Stomach (tissue), 4 donors: ENCODE results near the gene CASP7.

Experiments
- CTCF ChIP-seq, 7 experiments: fragments of 450-650 bp in 4 of 7; fragments of 200-600 bp in 3 of 7; sonication (generic) in 3 of 7; IDR thresholded peaks; one replicate each; pipeline ENCODE4 v1.5.1; 2016 to 2019; ENCODE audit warnings: antibody characterized with exemption in 7 of 7, control low read depth in 2 of 7, mild to moderate bottlenecking in 1 of 7
- POLR2AphosphoS5 ChIP-seq, 3 donors: sonication (generic); formaldehyde crosslinking; IDR thresholded peaks; one replicate each; pipeline ENCODE4 v1.6.1; 2016; ENCODE audit warnings: antibody characterized with exemption in 3 of 3

GRCh38 chr10:113754125-113754524 is 74.4 kb downstream of the CASP7 start:
- TF ChIP-seq POLR2AphosphoS5 (IDR thresholded peaks at IDR 0.05) (no peak), CTCF (IDR thresholded peaks at IDR 0.05) (no peak)
